Lower lobe of right lung (tissue), 2 donors: Measurements from ENCODE around the gene RNF141. TPM values are rescaled to one million over a fixed set of nuclear protein-coding genes. Genes with fewer than 3 reads are reported as not detected.
A peak's percentile ranks its signal among the peaks of the same experiment; 100 is the strongest.

ENCODE experiments used
- ATAC-seq, 2 donors: fragments of 200-7000 bp; cut with Tn5 transposase; one replicate each; pipeline ENCODE4 v1.9.1; 2020 to 2022; ENCODE audit warnings: mild to moderate bottlenecking in 2 of 2, moderate library complexity in 2 of 2
- DNase-seq: peaks from one replicate; pipeline ENCODE4 v3.0.0-alpha.2; 2020
- H3K27ac ChIP-seq: fragments of 200-600 bp; one replicate; pipeline ENCODE4 v1.8.0; 2022
- H3K27me3 ChIP-seq: fragments of 200-600 bp; one replicate; pipeline ENCODE4 v1.8.0; 2022; ENCODE audit warnings: low read depth
- H3K36me3 ChIP-seq: fragments of 200-600 bp; one replicate; pipeline ENCODE4 v1.8.0; 2022; ENCODE audit warnings: mild to moderate bottlenecking
- H3K4me1 ChIP-seq: fragments of 200-600 bp; one replicate; pipeline ENCODE4 v1.8.0; 2022
- H3K4me3 ChIP-seq: fragments of 200-600 bp; one replicate; pipeline ENCODE4 v1.8.0; 2022; ENCODE audit warnings: mild to moderate bottlenecking
- H3K9me3 ChIP-seq: fragments of 200-600 bp; one replicate; pipeline ENCODE4 v1.8.0; 2022
- CTCF ChIP-seq: fragments of 200-600 bp; IDR thresholded peaks from one replicate; pipeline ENCODE4 v1.8.0; 2022; ENCODE audit warnings: antibody characterized with exemption, mild to moderate bottlenecking
- intact Hi-C: fragments of 100-400 bp; cut with DNase I; formaldehyde crosslinking; loops from one replicate; pipeline ENCODE4 v1.11.0; 2022
- total RNA-seq: library from RNA; stranded (reverse); fragmentation: NEBNext Ultra II Directional; extraction: Animal tissue kit (Norgen Biotek cat#: 25700); gene quantifications from one replicate; pipeline ENCODE4 v1.2.1, GENCODE V29; 2021
- donor health status: DM: no; HTN: yes; CAD: no; lungs with severe emphysema.

Gene RNF141
- total RNA-seq, 1 donor from 2014 or later: 55.2 TPM

- Histone ChIP-seq H3K27ac (no peak overlapping the region), H3K36me3 (peaks cover 38% of the 10 kb centered on the region), H3K4me3 (no peak overlapping the region), H3K9me3 (no peaks in the 10 kb centered on the region), H3K4me1 (peaks cover 25% of the 10 kb centered on the region), H3K27me3 (no peaks in the 10 kb centered on the region)
- no peak for TF ChIP-seq CTCF
- DNase-seq (no peak), ATAC-seq (no peak)
- intact Hi-C loops: no loop called here
Measured at GRCh38 chr11:10505278-10506007, 35.5 kb downstream of the RNF141 start.

- no peak for TF ChIP-seq CTCF
- Histone ChIP-seq H3K27me3 (no peaks in the 10 kb centered on the region), H3K27ac (no peak overlapping the region), H3K36me3 (peaks cover 48% of the 10 kb centered on the region), H3K9me3 (no peaks in the 10 kb centered on the region), H3K4me3 (no peak overlapping the region), H3K4me1 (peaks cover 25% of the 10 kb centered on the region)
- ATAC-seq (no peak), DNase-seq (no peak)
- intact Hi-C loops: no loop called here
Measured at GRCh38 chr11:10504490-10504889, 36.5 kb downstream of the RNF141 start.

DNA sequence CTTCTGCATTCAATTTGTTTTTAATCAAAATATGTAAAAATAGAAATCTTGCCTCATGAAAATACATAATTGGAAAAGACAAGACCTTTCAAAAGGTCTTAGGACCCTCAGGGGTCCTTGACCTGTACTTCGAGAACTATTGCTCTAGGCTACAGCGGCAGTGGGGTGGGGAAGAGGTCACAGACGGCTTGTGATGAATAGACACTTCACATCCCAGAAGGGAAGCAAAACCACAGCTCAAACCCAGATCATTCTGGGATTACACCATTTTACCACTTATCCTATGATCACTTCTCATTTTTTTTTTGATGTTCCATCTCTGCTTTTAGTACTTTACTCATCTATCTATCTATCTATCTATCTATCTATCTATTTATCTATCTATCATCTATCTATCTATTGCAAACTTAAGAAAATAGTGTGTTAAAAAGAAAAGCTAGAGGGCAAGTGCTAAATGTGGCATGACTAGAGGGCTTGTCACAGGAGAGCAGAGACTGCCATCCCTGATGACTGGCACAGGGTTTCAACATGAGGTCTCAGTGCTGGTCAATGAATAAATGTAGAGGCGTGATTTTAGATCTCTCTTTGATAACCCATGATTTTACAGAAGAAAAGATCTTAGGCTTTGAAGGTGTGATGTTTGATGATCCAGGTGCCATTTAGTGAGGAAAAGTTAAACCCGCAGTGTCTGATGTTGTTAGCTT, 37.1 kb downstream of the RNF141 start:
- DNase-seq (no peak), ATAC-seq (peak; percentile 58 to 71)
- no peaks in the 10 kb centered on the region for H3K9me3 ChIP-seq
- no peak for TF ChIP-seq CTCF
- no peaks in the 10 kb centered on the region for H3K27me3 ChIP-seq
- H3K36me3 ChIP-seq: peaks cover 54% of the 10 kb centered on the region
- peaks cover 25% of the 10 kb centered on the region for H3K4me1 ChIP-seq
- H3K27ac ChIP-seq: peak overlapping the region; percentile 37
- intact Hi-C loops: no loop called here
- no peak overlapping the region for H3K4me3 ChIP-seq

- peaks cover 59% of the 10 kb centered on the region for H3K36me3 ChIP-seq
- peak overlapping the region; percentile 37 for H3K27ac ChIP-seq
- ATAC-seq: peak; percentile 68 to 79
- no peak overlapping the region for H3K4me3 ChIP-seq
- H3K9me3 ChIP-seq: no peaks in the 10 kb centered on the region
- no peak for DNase-seq
- intact Hi-C loops: no loop called here
- no peaks in the 10 kb centered on the region for H3K27me3 ChIP-seq
- TF ChIP-seq CTCF: no peak
- H3K4me1 ChIP-seq: peaks cover 25% of the 10 kb centered on the region
Measured at GRCh38 chr11:10503221-10503620, 37.8 kb downstream of the RNF141 start.

DNA sequence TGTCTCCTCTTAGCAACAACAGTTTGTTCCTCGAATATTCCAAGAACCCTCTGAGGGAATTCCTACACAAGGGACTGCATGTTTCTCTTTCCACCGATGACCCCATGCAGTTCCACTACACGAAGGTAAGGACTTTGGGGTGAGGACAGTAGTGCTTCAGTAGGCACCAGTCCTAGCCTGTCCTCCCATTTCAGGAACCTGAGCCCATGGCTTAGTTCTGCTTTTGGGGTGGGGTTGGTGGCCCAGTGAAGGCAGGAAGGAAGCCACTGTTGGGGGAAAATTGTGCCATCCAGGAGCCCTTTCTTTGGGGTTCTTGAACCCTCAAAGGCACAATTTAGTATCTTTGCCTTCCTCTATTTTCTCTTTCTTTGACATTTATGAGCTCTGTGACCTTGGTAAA, 38.2 kb downstream of the RNF141 start:
- H3K36me3 ChIP-seq: peaks cover 63% of the 10 kb centered on the region
- peak; percentile 62 to 67 for ATAC-seq
- H3K27ac ChIP-seq: peak overlapping the region; percentile 37

More for the DNA sequence above, 38.2 kb downstream of the RNF141 start:
- peaks cover 25% of the 10 kb centered on the region for H3K4me1 ChIP-seq
- intact Hi-C loops: no loop called here
- no peak for DNase-seq
- H3K9me3 ChIP-seq: no peaks in the 10 kb centered on the region
- H3K27me3 ChIP-seq: no peaks in the 10 kb centered on the region
- H3K4me3 ChIP-seq: no peak overlapping the region
- no peak for TF ChIP-seq CTCF
